Measurements from ENCODE around the gene EXTL1.
A peak's percentile ranks its signal among the peaks of the same experiment; 100 is the strongest.
"Not testable (repeated sequence)": the region's sequence is repeated elsewhere in the genome, so short reads cannot be mapped to it uniquely, and the experiment has no call there.

The EXTL1 gene, protein sequence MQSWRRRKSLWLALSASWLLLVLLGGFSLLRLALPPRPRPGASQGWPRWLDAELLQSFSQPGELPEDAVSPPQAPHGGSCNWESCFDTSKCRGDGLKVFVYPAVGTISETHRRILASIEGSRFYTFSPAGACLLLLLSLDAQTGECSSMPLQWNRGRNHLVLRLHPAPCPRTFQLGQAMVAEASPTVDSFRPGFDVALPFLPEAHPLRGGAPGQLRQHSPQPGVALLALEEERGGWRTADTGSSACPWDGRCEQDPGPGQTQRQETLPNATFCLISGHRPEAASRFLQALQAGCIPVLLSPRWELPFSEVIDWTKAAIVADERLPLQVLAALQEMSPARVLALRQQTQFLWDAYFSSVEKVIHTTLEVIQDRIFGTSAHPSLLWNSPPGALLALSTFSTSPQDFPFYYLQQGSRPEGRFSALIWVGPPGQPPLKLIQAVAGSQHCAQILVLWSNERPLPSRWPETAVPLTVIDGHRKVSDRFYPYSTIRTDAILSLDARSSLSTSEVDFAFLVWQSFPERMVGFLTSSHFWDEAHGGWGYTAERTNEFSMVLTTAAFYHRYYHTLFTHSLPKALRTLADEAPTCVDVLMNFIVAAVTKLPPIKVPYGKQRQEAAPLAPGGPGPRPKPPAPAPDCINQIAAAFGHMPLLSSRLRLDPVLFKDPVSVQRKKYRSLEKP

DNA sequence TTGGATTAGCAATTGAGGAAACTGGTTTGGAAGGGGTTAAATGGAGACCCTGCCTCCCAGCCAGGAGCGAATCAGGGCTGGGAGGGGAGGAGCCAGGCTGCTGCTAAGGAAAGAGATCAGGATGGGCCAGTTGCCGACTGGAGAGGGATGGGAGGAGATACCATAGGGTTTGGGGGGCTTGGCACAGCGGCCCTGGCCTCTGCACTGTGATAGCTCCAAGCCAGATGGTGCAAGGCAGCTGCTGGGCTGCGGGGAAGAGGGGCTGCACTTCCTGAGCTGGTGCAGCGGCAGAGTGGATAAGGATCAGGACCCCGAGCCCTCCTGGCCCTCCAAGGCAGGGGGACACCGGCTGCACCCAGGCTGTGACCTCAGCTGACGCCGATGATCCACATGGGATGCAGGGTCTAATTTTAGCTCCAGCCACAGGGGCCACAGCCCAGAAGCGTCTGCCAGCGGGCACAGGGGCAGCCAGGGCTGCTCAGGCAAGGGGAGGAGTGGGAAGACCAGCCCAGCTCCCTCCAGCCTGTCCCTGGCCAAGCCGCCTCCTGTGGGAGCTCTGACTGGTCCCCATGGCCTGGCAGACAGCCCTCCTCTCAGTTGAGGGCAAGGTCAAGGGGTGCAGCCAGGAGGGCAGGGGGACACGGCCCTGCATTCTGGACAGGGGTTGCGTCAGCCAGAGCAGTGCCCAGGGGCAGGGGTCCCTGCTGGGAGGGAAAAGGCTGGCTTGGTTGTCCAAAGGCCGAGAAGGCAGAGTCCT, at the start of gene EXTL1:
Gene EXTL1 (plus strand): TSS at position 129 of the 757 bp plus-strand sequence. CDS start 872 bp downstream, outside the sequence.
- no peaks in the 10 kb centered on the region for H3K9me3 Mint-ChIP-seq
- H3K36me3 Mint-ChIP-seq (ENCODE audit: low read depth), result no peaks in the 10 kb centered on the region
- H3K27ac Mint-ChIP-seq, result no peak within 1 kb of the TSS

DNA sequence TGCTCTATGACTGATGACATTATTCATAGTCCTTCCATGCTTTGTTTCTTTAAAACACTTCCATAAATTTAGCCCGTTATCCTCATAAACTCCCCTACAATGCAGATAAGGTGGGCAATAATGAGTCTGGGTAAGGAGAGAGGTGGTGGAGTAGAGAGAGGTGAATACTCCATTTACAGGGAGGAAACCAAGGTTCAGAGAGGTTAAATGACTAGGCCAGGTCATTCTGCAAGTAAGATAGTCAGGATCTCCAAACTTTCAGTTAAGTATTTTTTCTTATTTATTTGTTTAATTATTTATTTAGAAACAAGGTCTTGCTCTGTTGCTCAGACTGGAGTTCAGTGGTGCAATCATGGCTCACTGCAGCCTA, 49.8 kb upstream of the EXTL1 start:
- Mint-ChIP-seq H3K36me3 (ENCODE audit: low read depth) (peaks cover 41% of the 10 kb centered on the region), H3K4me3 (peak overlapping the region; percentile 27), H3K4me1 (ENCODE audit: low read depth) (peaks cover 29% of the 10 kb centered on the region), H3K27ac (peak overlapping the region; percentile 84), H3K27me3 (no peaks in the 10 kb centered on the region), H3K9me3 (no peaks in the 10 kb centered on the region)

More for the DNA sequence above, at the start of gene EXTL1:
- Mint-ChIP-seq H3K27me3 (no peaks in the 10 kb centered on the region), H3K4me3 (no peak within 1 kb of the TSS), H3K4me1 (ENCODE audit: low read depth) (peaks cover 5% of the 10 kb centered on the region)

DNA sequence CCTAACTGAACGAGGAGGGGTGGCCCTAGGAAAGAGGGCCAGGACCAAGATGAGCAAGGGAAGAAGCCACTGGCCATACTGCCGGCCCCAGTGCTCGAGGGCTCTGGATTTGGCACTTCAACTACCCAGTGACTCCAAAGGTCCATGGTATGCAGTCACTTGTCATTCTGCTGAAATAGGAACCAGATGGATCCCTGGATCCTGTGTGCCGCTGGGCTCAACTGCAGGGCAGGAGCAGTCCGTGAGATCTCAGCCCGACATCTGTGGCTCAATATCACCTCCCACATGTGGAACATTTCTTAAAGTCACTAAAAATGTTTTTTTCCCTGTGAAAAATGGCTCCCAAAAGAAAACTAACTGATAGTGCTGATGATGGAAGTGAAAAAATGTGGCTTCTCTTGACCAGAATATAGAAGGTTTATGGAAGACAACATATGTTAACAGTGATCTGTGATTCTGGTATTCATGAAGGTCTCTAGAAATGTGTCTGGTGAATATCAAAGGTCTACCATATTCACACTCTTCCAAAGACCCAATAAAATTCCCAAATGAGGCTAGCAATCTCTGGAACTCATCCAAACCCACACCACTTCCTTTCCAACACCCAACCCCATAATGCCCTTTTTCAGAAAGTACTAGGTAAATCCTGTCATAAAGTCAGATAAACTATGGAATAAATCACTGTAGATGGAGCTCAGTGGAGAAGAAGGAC, 47.8 kb upstream of the EXTL1 start:
- no peaks in the 10 kb centered on the region for H3K27me3 Mint-ChIP-seq
- H3K4me1 Mint-ChIP-seq (ENCODE audit: low read depth), result peaks cover 24% of the 10 kb centered on the region
- no peaks in the 10 kb centered on the region for H3K9me3 Mint-ChIP-seq
- H3K36me3 Mint-ChIP-seq (ENCODE audit: low read depth), result peaks cover 36% of the 10 kb centered on the region
- no peak overlapping the region for H3K4me3 Mint-ChIP-seq
- H3K27ac Mint-ChIP-seq, result no peak overlapping the region

DNA sequence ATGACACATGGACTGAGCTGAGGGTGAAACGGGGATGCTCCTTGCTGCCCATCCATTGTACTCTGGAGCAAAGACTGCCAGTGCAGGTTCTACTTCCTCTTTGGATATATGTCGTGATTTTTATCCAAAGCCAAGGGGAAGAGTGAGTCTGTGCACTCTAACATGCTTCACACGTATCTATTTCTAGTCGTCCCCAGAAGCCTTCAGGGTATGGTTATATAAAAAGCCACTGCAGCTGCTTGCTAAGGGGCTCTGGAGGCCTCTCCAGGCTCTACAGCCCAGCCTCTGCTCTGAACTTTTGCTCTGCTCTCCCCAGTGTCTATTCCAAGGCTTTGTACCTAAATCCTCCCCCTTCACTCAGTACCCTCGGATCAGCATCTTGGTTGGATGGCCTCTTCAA, 43.8 kb upstream of the EXTL1 start:
- Mint-ChIP-seq H3K9me3 (no peaks in the 10 kb centered on the region), H3K27me3 (no peaks in the 10 kb centered on the region), H3K4me3 (no peak overlapping the region), H3K27ac (no peak overlapping the region), H3K36me3 (ENCODE audit: low read depth) (peaks cover 46% of the 10 kb centered on the region), H3K4me1 (ENCODE audit: low read depth) (peaks cover 5% of the 10 kb centered on the region)

DNA sequence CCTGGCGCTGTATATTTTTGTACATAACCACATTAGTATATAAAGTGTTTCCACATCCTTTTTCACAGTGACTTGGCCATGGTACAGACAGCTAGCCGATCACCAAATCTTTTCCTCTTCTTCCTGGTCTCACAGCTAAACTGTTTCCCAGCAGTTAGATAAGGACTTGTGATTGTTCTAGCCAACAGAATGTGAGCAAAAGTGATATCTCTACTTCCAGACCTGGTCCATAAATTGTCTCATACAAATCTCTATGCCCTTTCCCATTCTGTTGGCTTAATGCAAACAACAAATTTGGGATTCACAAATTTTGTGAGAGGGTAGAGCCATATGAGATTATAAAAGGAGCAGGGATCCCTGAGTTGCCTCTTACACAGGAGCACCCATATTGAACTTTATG, 43.2 kb upstream of the EXTL1 start:
- Mint-ChIP-seq H3K9me3 (no peaks in the 10 kb centered on the region), H3K36me3 (ENCODE audit: low read depth) (peaks cover 51% of the 10 kb centered on the region), H3K4me1 (ENCODE audit: low read depth) (peaks cover 5% of the 10 kb centered on the region), H3K4me3 (no peak overlapping the region), H3K27me3 (no peaks in the 10 kb centered on the region), H3K27ac (no peak overlapping the region)

DNA sequence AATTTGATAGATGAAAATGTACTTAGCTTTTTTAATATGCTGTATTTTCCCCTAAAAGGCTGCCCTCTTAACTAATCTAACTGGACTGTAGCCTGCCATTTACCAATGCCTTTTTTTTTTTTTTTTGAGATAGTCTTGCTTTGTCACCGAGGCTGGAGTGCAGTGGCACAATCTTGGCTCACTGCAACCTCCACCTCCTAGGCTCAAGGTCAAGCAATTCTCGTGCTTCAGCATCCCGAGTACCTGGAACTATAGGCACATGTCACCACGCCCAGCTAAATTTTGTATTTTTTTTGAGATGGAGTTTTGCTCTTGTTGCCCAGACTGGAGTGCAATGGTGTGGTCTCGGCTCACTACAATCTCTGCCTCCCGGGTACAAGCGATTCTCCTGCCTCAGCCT, 42.4 kb upstream of the EXTL1 start:
- peaks cover 48% of the 10 kb centered on the region for H3K36me3 Mint-ChIP-seq (ENCODE audit: low read depth)
- no peaks in the 10 kb centered on the region for H3K4me1 Mint-ChIP-seq (ENCODE audit: low read depth)
- H3K27me3 Mint-ChIP-seq, result no peaks in the 10 kb centered on the region
- H3K27ac Mint-ChIP-seq, result no peak overlapping the region
- H3K4me3 Mint-ChIP-seq, result no peak overlapping the region
- no peaks in the 10 kb centered on the region for H3K9me3 Mint-ChIP-seq

DNA sequence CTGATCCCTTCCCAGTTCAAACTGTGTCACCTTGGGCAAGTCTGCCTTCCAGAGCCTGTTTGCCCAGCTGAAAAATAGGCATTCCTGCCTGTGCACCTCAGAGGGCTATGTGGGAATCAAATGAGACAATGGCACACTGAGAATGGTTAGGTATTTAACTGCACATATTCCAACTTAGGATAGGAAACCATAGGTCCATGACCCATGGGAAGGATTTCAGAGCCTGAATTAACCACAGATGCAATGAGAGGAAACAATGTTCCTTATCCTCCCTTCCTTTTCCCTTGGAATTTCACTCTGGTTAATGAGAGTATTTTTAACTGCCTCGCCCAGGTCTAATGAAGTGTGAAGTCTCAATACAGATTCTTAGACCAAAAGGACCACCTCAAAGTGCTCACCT, 36.4 kb upstream of the EXTL1 start:
- H3K27me3 Mint-ChIP-seq, result no peaks in the 10 kb centered on the region
- H3K9me3 Mint-ChIP-seq, result no peaks in the 10 kb centered on the region
- H3K4me3 Mint-ChIP-seq, result no peak overlapping the region
- H3K4me1 Mint-ChIP-seq (ENCODE audit: low read depth), result peaks cover 22% of the 10 kb centered on the region
- no peak overlapping the region for H3K27ac Mint-ChIP-seq
- peaks cover 49% of the 10 kb centered on the region for H3K36me3 Mint-ChIP-seq (ENCODE audit: low read depth)

DNA sequence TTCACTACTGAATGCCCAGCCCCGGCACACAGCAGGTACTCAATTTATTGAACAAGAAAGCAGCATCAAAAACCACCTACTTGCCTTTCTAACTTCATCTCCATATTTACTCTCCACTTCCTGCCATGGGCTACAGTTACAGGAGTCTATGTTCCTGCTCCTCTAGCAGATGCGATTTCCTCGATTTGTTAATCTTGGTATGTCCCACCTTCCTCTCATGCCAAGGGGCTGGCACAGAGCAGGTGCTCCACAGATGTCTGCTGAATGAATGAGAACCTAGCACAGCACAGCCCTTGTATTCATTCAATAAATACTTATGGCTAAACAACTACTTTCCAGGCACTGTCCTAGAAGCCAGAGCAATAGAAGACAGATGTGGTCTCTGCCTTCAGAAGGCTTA, 35.9 kb upstream of the EXTL1 start:
- H3K36me3 Mint-ChIP-seq (ENCODE audit: low read depth), result peaks cover 49% of the 10 kb centered on the region
- no peaks in the 10 kb centered on the region for H3K9me3 Mint-ChIP-seq
- H3K4me3 Mint-ChIP-seq, result no peak overlapping the region
- H3K4me1 Mint-ChIP-seq (ENCODE audit: low read depth), result peaks cover 26% of the 10 kb centered on the region
- H3K27ac Mint-ChIP-seq, result no peak overlapping the region
- no peaks in the 10 kb centered on the region for H3K27me3 Mint-ChIP-seq

DNA sequence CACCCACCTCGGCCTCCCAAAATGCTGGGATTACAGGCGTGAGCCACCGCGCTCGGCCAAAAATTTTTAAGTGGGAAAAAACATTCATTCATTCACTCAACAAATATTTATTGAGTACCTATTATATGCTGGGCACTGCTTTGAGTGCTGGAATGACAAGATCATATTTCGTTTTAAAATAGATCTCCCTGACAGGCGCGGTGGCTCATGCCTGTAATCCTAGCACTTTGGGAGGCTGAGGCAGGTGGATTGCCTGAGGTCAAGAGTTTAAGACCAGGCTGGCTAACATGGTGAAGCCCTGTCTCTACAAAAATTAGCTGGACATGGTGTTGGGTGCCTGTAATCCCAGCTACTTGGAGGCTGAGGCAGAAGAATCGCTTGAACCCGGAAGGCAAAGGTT, 34.8 kb upstream of the EXTL1 start:
- not testable (repeated sequence) for H3K9me3 Mint-ChIP-seq, H3K27ac Mint-ChIP-seq, H3K4me3 Mint-ChIP-seq, H3K27me3 Mint-ChIP-seq
- H3K4me1 Mint-ChIP-seq (ENCODE audit: low read depth), result peaks cover 34% of the 10 kb centered on the region
- peaks cover 44% of the 10 kb centered on the region for H3K36me3 Mint-ChIP-seq (ENCODE audit: low read depth)

DNA sequence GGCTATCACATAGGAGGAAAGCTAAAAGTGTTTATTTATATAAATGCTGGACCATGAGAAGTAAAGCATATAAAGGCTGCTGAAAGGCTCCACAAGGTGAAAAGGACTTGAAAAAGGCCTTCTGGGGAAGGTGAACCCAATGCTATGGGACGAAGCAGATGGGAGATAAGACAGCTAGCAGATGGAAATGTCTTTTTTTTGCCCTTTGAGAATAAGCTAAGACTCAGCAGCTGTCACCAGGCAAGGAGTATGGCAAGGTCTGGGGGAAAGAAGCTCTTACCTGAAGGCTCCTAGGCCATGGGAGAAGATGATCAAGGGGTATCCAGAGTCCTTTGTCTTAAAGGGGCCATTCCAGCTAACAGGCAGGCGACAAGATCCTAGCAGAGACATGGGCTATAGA, 33.6 kb upstream of the EXTL1 start:
- Mint-ChIP-seq H3K4me1 (ENCODE audit: low read depth) (peaks cover 45% of the 10 kb centered on the region), H3K27ac (no peak overlapping the region), H3K4me3 (no peak overlapping the region), H3K27me3 (no peaks in the 10 kb centered on the region), H3K36me3 (ENCODE audit: low read depth) (peaks cover 35% of the 10 kb centered on the region), H3K9me3 (no peaks in the 10 kb centered on the region)

DNA sequence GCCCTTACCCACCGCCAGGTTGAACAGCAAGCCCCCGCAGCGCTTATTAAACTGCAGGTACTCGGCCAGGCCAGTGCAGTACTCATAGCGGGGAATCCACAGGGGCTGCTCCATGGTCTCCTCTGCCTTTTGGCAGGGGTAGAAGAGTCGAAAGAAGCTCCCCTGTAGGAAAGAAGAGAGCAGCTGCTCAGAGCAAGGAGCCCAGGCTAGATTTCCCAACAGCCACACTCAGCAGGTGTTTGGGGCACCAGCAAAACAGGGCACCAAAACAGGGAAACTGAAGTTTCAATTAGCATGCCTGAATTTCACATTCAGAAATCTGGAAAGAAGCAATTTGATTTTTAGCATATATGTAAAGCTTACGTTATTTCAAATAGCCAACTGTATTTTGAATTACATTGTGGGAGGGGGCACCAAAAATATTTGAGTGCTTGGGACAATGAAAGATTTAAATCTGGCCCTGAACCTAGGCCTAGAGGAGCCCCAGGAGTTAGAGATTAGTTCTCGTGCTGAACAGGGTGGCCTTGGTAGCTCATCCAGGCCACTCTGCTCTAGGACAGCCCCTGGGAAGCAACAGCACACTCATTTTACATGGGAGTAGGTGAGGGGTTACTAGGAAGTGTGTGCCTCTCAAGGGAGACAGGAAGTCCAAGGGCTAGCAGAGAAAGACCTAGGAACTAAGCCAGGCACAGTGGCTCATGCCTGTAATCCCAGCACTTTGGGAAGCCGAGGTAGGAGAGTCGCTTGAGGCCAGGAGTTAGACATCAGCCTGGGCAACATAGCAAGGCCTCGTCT, 31.9 kb upstream of the EXTL1 start:
- H3K4me1 Mint-ChIP-seq (ENCODE audit: low read depth), result peaks cover 54% of the 10 kb centered on the region
- no peaks in the 10 kb centered on the region for H3K9me3 Mint-ChIP-seq
- H3K36me3 Mint-ChIP-seq (ENCODE audit: low read depth), result peaks cover 22% of the 10 kb centered on the region
- H3K4me3 Mint-ChIP-seq, result peak overlapping the region; percentile 82
- no peaks in the 10 kb centered on the region for H3K27me3 Mint-ChIP-seq
- H3K27ac Mint-ChIP-seq, result peak overlapping the region; percentile 76

DNA sequence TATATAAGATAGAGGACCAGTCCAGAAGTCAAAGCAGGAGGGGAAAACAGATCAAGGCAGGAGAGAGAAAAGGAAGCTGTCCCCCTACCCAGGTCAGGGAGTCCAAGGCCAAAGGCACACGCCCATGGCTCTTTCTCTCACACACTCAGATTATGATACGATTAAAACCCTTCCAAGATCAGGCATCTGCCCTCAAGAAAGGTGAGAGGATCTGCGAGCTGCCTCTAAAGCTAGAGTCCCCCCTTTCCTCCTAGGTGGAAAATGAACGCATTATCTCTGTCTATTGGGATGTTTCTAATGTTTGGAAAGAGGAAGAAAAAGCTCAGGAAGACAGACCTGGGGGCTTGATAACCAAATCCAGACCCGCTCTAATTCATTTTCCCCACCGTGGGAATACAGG, 31.3 kb upstream of the EXTL1 start:
- peak overlapping the region; percentile 82 for H3K4me3 Mint-ChIP-seq
- peak overlapping the region; percentile 76 for H3K27ac Mint-ChIP-seq
- no peaks in the 10 kb centered on the region for H3K27me3 Mint-ChIP-seq
- peaks cover 54% of the 10 kb centered on the region for H3K4me1 Mint-ChIP-seq (ENCODE audit: low read depth)
- H3K36me3 Mint-ChIP-seq (ENCODE audit: low read depth), result peaks cover 19% of the 10 kb centered on the region
- no peaks in the 10 kb centered on the region for H3K9me3 Mint-ChIP-seq

DNA sequence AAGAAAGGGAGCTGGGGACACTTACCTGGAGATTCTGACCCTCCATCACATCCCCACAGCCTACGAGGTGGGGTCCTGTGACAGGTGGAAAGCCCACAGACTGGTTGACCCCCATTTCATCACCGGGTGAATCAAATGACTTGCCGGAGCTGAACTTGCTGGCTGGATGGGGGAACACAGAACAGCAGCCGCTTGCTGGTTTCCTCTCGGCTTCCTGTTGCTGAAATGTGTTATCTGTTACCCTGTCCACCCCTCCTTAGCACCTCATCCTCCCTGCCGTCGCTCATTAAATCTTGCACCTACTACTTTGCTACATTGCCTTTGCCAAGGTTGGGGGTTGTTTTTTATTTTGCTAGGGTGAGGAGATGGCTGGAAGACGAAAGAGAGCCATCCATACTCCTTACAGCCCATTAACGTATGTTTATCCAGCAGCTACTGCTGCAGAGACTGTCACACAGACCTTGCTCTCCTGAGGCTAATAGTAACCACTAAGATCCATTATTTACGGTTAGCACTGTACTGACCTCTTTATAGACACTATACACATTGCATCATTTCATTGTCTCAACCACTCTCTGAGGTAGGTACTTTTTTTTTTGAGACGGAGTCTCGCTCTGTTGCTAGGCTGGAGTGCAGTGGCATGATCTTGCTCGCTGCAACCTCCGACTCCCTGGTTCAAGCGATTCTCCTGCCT, 30.7 kb upstream of the EXTL1 start:
- Mint-ChIP-seq H3K4me1 (ENCODE audit: low read depth) (peaks cover 51% of the 10 kb centered on the region), H3K36me3 (ENCODE audit: low read depth) (peaks cover 13% of the 10 kb centered on the region), H3K4me3 (peak overlapping the region; percentile 82)

More for the DNA sequence above, 30.7 kb upstream of the EXTL1 start:
- H3K9me3 Mint-ChIP-seq, result no peaks in the 10 kb centered on the region
- H3K27ac Mint-ChIP-seq, result peak overlapping the region; percentile 76
- no peaks in the 10 kb centered on the region for H3K27me3 Mint-ChIP-seq
